HepG2 (cell line): ENCODE measurements around the gene RGS6. TPM values are rescaled to one million over a fixed set of nuclear protein-coding genes. Genes with fewer than 3 reads are reported as not detected.

Experiments used
- ATAC-seq: fragments of 200-7000 bp; cut with Tn5 transposase; 3 replicates; pipeline ENCODE4 v1.9.1; 2020; ENCODE audit warnings: mild to moderate bottlenecking, moderate library complexity
- BruUV-seq: library from RNA; stranded (reverse); fragments of 400-500 nt; replicated peaks from 2 replicates; lab custom pipeline; 2021; lab: Mats Ljungman, UMichigan
- CTCF ChIA-PET: fragments of 300-600 bp; formaldehyde crosslinking; extraction: SDS; loops from one replicate; lab custom pipeline; 2021; ENCODE audit warnings: low total read pairs, inconsistent platforms, low intra/inter-chr PET ratio; lab: Yijun Ruan, JAX
- POLR2A ChIA-PET: fragments of 350-600 bp; sonication (Branson Sonifier 250); formaldehyde crosslinking; loops from one replicate; lab custom pipeline; 2020; ENCODE audit warnings: antibody characterized with exemption, inconsistent platforms; lab: Yijun Ruan, JAX
- DNase-seq: peaks from one replicate; pipeline ENCODE4 v3.0.0-alpha.2; 2015; ENCODE audit warnings: low spot score
- FAIRE-seq: peaks from 3 replicates; lab custom pipeline; 2011; peaks lifted over from hg19 to GRCh38; lab: Jason Lieb, UNC
- H2AFZ ChIP-seq: one replicate; pipeline ENCODE4 v1.6.1; 2011; ENCODE audit warnings: low read length, inconsistent platforms
- H3K27ac ChIP-seq: fragments of 300-600 bp; 3 replicates; pipeline ENCODE4 v1.8.0; 2011; ENCODE audit warnings: mixed run types, mild to moderate bottlenecking, mixed read lengths, low read length, inconsistent platforms; ENCODE audit not compliant: insufficient read depth; ENCODE audit errors: extremely low read length
- H3K27me3 ChIP-seq, 2 experiments: fragments of 200-600 bp in 1 of 2; 2 replicates in 1 of 2; 3 replicates in 1 of 2; pipeline versions ENCODE4 v1.6.0 to v1.8.0; 2011; ENCODE audit warnings: low read length in 2 of 2, mild to moderate bottlenecking in 2 of 2, moderate library complexity in 2 of 2, inconsistent platforms in 1 of 2; ENCODE audit not compliant: insufficient read depth in 2 of 2, control insufficient read depth in 1 of 2
- H3K36me3 ChIP-seq, 2 experiments: fragments of 200-600 bp in 1 of 2; replicated peaks in 1 of 2; 2 replicates in 1 of 2; 3 replicates in 1 of 2; pipeline versions ENCODE4 v1.5.1 to v1.8.0; 2011; ENCODE audit warnings: low read length in 2 of 2, inconsistent platforms in 1 of 2; ENCODE audit not compliant: insufficient read depth in 2 of 2, control insufficient read depth in 1 of 2
- H3K4me1 ChIP-seq: 2 replicates; pipeline ENCODE4 v1.5.1; 2012; ENCODE audit warnings: low read length, inconsistent platforms; ENCODE audit not compliant: insufficient read depth
- H3K4me2 ChIP-seq: 2 replicates; pipeline ENCODE4 v1.6.0; 2011; ENCODE audit warnings: low read depth, low read length, inconsistent platforms
- H3K4me3 ChIP-seq, 3 experiments: fragments of 200-600 bp in 1 of 3; sonication (generic), shearing (Covaris generic) in 1 of 3; replicated peaks in 1 of 3; 2 replicates each; pipeline ENCODE4 v1.5.1; 2011 to 2016; ENCODE audit warnings: low read length in 3 of 3, inconsistent platforms in 2 of 3, low read depth in 2 of 3, mild to moderate bottlenecking in 2 of 3, control low read depth in 1 of 3, mixed read lengths in 1 of 3; ENCODE audit not compliant: insufficient read depth in 1 of 3
- H3K79me2 ChIP-seq: one replicate; pipeline ENCODE4 v1.6.1; 2011; ENCODE audit warnings: low read length, inconsistent platforms; ENCODE audit not compliant: insufficient read depth
- H3K9ac ChIP-seq: 2 replicates; pipeline ENCODE4 v1.6.0; 2011; ENCODE audit warnings: mild to moderate bottlenecking, low read depth, low read length, inconsistent platforms; ENCODE audit not compliant: insufficient read depth
- H3K9me3 ChIP-seq: 2 replicates; pipeline ENCODE4 v1.5.1; 2012; ENCODE audit warnings: mild to moderate bottlenecking, low read length
- H4K20me1 ChIP-seq: 2 replicates; pipeline ENCODE4 v1.6.0; 2011; ENCODE audit warnings: inconsistent platforms, mild to moderate bottlenecking, low read length, moderate library complexity; ENCODE audit not compliant: insufficient read depth
- CSRNP2 ChIP-seq: sonication (generic); formaldehyde crosslinking; conservative IDR thresholded peaks from 2 replicates; pipeline ENCODE4 v1.8.0; 2022; ENCODE audit warnings: low read depth, missing genetic modification reagents
- RFX5 ChIP-seq: IDR thresholded peaks from 2 replicates; pipeline ENCODE4 v1.6.1; 2011; ENCODE audit warnings: low read depth, low read length, improper control_type of control experiment
- SATB2 ChIP-seq: sonication (generic); formaldehyde crosslinking; IDR thresholded peaks from 2 replicates; pipeline ENCODE4 v1.5.0; 2020; ENCODE audit warnings: missing genetic modification reagents
- STAT5B ChIP-seq: sonication (generic); formaldehyde crosslinking; IDR thresholded peaks from 2 replicates; pipeline ENCODE4 v1.4.0; 2020; ENCODE audit warnings: missing genetic modification reagents
- WIZ ChIP-seq: sonication (generic); formaldehyde crosslinking; IDR thresholded peaks from 2 replicates; pipeline ENCODE4 v1.5.1; 2020; ENCODE audit warnings: mild to moderate bottlenecking, missing genetic modification reagents
- ZNF333 ChIP-seq: sonication (generic); formaldehyde crosslinking; IDR thresholded peaks from 2 replicates; pipeline ENCODE4 v1.4.0; 2020; ENCODE audit warnings: mild to moderate bottlenecking, missing genetic modification reagents, borderline replicate concordance
- ZNF354B ChIP-seq: sonication (generic); formaldehyde crosslinking; IDR thresholded peaks from 2 replicates; pipeline ENCODE4 v1.8.0; 2022; ENCODE audit warnings: mild to moderate bottlenecking, missing genetic modification reagents
- ZNF574 ChIP-seq: sonication (generic); formaldehyde crosslinking; IDR thresholded peaks from 2 replicates; pipeline ENCODE4 v1.4.0; 2020; ENCODE audit warnings: missing genetic modification reagents
- WGBS: methylation state at CpG from one replicate; pipeline ENCODE4 v1.1.6; 2017; ENCODE audit warnings: low lambda C conversion rate; 5-methylcytosine and 5-hydroxymethylcytosine counted together
- in situ Hi-C: cut with HindIII; loops from 2 replicates; pipeline ENCODE4 v1.10.0; 2017; ENCODE audit warnings: low pct_unique_long_range_greater_than_20kb; ENCODE audit not compliant: extremely low pct_ligation_motif_present
- intact Hi-C: fragments of 100-400 bp; cut with micrococcal nuclease; formaldehyde crosslinking; loops from one replicate; pipeline ENCODE4 v1.10.0; 2022; ENCODE audit not compliant: unreplicated experiment
- polyA plus RNA-seq, 8 experiments: library from polyadenylated mRNA; depleted of rRNA in 3 of 8; stranded (reverse) in 7 of 8; unstranded in 1 of 8; fragments of >200 nt; fragmentation: Illumina TruSeq in 4 of 8; extraction: Trizol in 4 of 8; gene quantifications; 2 replicates each; pipeline versions ENCODE4 v1.2.1 to v1.2.3, GENCODE V29; 2011 to 2016; ENCODE audit warnings: low read depth in 4 of 8, missing spikeins in 1 of 8, mixed read lengths in 1 of 8; ENCODE audit not compliant: insufficient read depth in 1 of 8
- total RNA-seq, 5 experiments: library from RNA; depleted of rRNA; stranded (reverse); fragments of >200 nt; fragmentation: Illumina TruSeq; extraction: Trizol; gene quantifications; 2 replicates each; pipeline ENCODE4 v1.2.3, GENCODE V29; 2016; ENCODE audit warnings: low read depth in 1 of 5

The RGS6 gene
- total and polyA plus RNA-seq, 2 of the 13 experiments (the other 11 are each of a cell fraction or from before 2014, with no cell fraction given): not detected

- Histone ChIP-seq H3K27ac (no peak overlapping the region), H3K27me3 (peaks cover 3 to 68% of the 10 kb centered on the region in 2 experiments; a peak in 4 of 5 replicates), H3K4me1 (no peaks in the 10 kb centered on the region), H3K36me3 (no peaks in the 10 kb centered on the region), H3K79me2 (no peaks in the 10 kb centered on the region), H3K4me3 (no peak overlapping the region), H4K20me1 (no peaks in the 10 kb centered on the region), H2AFZ (no peak overlapping the region), H3K9me3 (no peaks in the 10 kb centered on the region), H3K4me2 (no peak overlapping the region), H3K9ac (no peak overlapping the region)
- intact Hi-C loops (no loop called here), in situ Hi-C loops (no loop called here)
- no TSS peak for BruUV-seq
- no peak for TF ChIP-seq RFX5
- no peak for TF ChIP-seq ZNF574 (CRISPR knock-in tag)
- CTCF ChIA-PET: no interaction called here
- 12% methylated on average over 7 of the region's 7 CpGs for WGBS
- no peak for ATAC-seq
- no peak for FAIRE-seq
- no peak for DNase-seq
- POLR2A ChIA-PET: no interaction called here
These were observed 623.4 kb downstream of the RGS6 start for GRCh38 chr14:72555609-72556000.

DNA sequence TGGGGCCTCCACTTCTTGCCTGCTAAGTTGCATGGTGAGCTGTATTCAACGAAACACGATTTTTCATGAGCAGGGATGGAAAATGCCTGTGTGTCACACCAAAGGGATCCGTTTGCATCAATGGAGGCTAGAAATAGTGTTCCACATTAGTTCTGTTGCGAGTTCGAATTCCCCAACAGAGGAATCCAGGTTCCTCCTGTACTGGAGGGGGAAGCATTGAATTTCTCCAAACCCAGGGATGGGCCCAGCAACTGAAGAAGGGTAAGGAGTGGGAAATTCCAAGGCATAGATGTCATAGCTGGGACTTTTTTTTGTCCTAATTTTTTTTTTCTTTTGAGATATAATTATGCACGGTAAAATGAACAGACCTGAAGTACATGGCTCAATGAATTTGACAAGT is 625.4 kb downstream of the RGS6 start:
- CTCF ChIA-PET: no interaction called here
- H3K79me2 ChIP-seq: no peaks in the 10 kb centered on the region
- no peaks in the 10 kb centered on the region for H3K4me1 ChIP-seq
- no peaks in the 10 kb centered on the region for H3K36me3 ChIP-seq
- WGBS: 30% methylated on average over 6 of the region's 6 CpGs
- no peak overlapping the region for H2AFZ ChIP-seq
- ATAC-seq (no peak), DNase-seq (no peak), FAIRE-seq (no peak)
- intact Hi-C loops: no loop called here
- no TSS peak for BruUV-seq
- no peaks in the 10 kb centered on the region for H3K9me3 ChIP-seq
- no peak overlapping the region for H3K4me3 ChIP-seq
- H3K4me2 ChIP-seq: no peak overlapping the region
- POLR2A ChIA-PET: no interaction called here
- no peaks in the 10 kb centered on the region for H4K20me1 ChIP-seq
- TF ChIP-seq STAT5B (CRISPR knock-in tag) (no peak), ZNF354B (CRISPR knock-in tag) (no peak), CSRNP2 (no peak), ZNF333 (CRISPR knock-in tag) (no peak), SATB2 (CRISPR knock-in tag) (no peak), WIZ (CRISPR knock-in tag) (no peak)
- H3K9ac ChIP-seq: no peak overlapping the region
- in situ Hi-C loops: no loop called here
- no peak overlapping the region for H3K27ac ChIP-seq
- H3K27me3 ChIP-seq: peaks cover 5 to 69% of the 10 kb centered on the region in 2 experiments; a peak in 4 of 5 replicates
